GM23248 (cell line): Measurements from ENCODE around the gene ADGRV1. TPM values are rescaled to one million over a fixed set of nuclear protein-coding genes. Genes with fewer than 3 reads are reported as not detected.

Experiments
- DNase-seq: peaks from one replicate; pipeline ENCODE4 v3.0.0-alpha.2; 2015
- H2AFZ ChIP-seq: fragments of 200-600 bp; sonication (generic); 2 replicates; pipeline ENCODE4 v1.6.1; 2016; ENCODE audit warnings: antibody characterized with exemption
- H3F3A ChIP-seq: fragments of 200-600 bp; sonication (generic); 2 replicates; pipeline ENCODE4 v1.6.1; 2016; ENCODE audit warnings: mild to moderate bottlenecking, antibody characterized with exemption, mixed run types; ENCODE audit not compliant: insufficient read depth
- H3K27ac ChIP-seq: fragments of 200-600 bp; sonication (generic); 2 replicates; pipeline ENCODE4 v1.5.1; 2016; ENCODE audit warnings: mild to moderate bottlenecking
- H3K27me3 ChIP-seq: fragments of 200-600 bp; sonication (generic); replicated peaks from 2 replicates; pipeline ENCODE4 v1.6.1; 2016; ENCODE audit warnings: mild to moderate bottlenecking; ENCODE audit not compliant: insufficient read depth
- H3K36me3 ChIP-seq: fragments of 200-600 bp; sonication (generic); 2 replicates; pipeline ENCODE4 v1.6.1; 2016; ENCODE audit warnings: low read depth, mild to moderate bottlenecking
- H3K4me1 ChIP-seq: fragments of 200-600 bp; sonication (generic); 2 replicates; pipeline ENCODE4 v1.6.1; 2016; ENCODE audit warnings: mild to moderate bottlenecking; ENCODE audit not compliant: insufficient read depth
- H3K4me2 ChIP-seq: fragments of 200-600 bp; sonication (generic); one replicate; pipeline ENCODE4 v1.6.1; 2016; ENCODE audit warnings: mild to moderate bottlenecking; ENCODE audit not compliant: unreplicated experiment
- H3K4me3 ChIP-seq: fragments of 200-600 bp; sonication (generic); 2 replicates; pipeline ENCODE4 v1.5.1; 2016; ENCODE audit warnings: mild to moderate bottlenecking
- H3K79me2 ChIP-seq: fragments of 200-600 bp; sonication (generic); 2 replicates; pipeline ENCODE4 v1.6.1; 2016; ENCODE audit warnings: mild to moderate bottlenecking; ENCODE audit not compliant: insufficient read depth
- H3K9ac ChIP-seq: fragments of 200-600 bp; sonication (generic); 2 replicates; pipeline ENCODE4 v1.6.1; 2016; ENCODE audit warnings: mild to moderate bottlenecking
- H3K9me2 ChIP-seq: fragments of 200-600 bp; sonication (generic); 2 replicates; pipeline ENCODE4 v1.6.1; 2016; ENCODE audit warnings: mixed run types, mild to moderate bottlenecking, moderate library complexity; ENCODE audit not compliant: insufficient read depth
- H3K9me3 ChIP-seq: fragments of 200-600 bp; sonication (generic); one replicate; pipeline ENCODE4 v1.6.1; 2017; ENCODE audit warnings: low read depth
- H4K20me1 ChIP-seq: fragments of 200-600 bp; sonication (generic); 2 replicates; pipeline ENCODE4 v1.6.0; 2016; ENCODE audit not compliant: insufficient read depth
- EZH2 ChIP-seq: fragments of 200-600 bp; sonication (generic); IDR thresholded peaks from 2 replicates; pipeline ENCODE4 v1.6.1; 2018; ENCODE audit warnings: antibody characterized with exemption, mild to moderate bottlenecking; ENCODE audit not compliant: insufficient read depth, poor library complexity, severe bottlenecking
- EZH2phosphoT487 ChIP-seq: fragments of 200-600 bp; sonication (generic); IDR thresholded peaks from 2 replicates; pipeline ENCODE4 v1.6.1; 2018; ENCODE audit warnings: antibody characterized with exemption, moderate library complexity, mild to moderate bottlenecking, low read depth; ENCODE audit not compliant: insufficient read depth
- WGBS, 2 experiments: methylation state at CpG; one replicate each; pipeline ENCODE4 v1.1.6; 2015 to 2017; ENCODE audit warnings: low lambda C conversion rate in 2 of 2, low coverage in 1 of 2; ENCODE audit errors: missing lambda C conversion rate in 2 of 2; 5-methylcytosine and 5-hydroxymethylcytosine counted together
- in situ Hi-C: fragments of 300-500 bp; cut with MboI; formaldehyde crosslinking; loops from 2 replicates; pipeline ENCODE4 v1.15.0; 2020
- polyA plus RNA-seq: library from polyadenylated mRNA; unstranded; fragments of >200 nt; fragmentation: Nextera tagmentation; extraction: Ambion mirVana; gene quantifications from 2 replicates; pipeline ENCODE4 v1.2.1, GENCODE V29; 2016
- total RNA-seq: library from RNA; depleted of rRNA; stranded (reverse); fragments of >200 nt; shearing (Covaris generic); gene quantifications from 2 replicates; pipeline ENCODE4 v1.2.3, GENCODE V29; 2014; rRNA removed

Gene ADGRV1
- total and polyA plus RNA-seq, 2 experiments from 2014 or later: not detected

GRCh38 chr5:91212714-91213092 is 654.1 kb downstream of the ADGRV1 start:
- no peaks in the 10 kb centered on the region for H3K27me3 ChIP-seq
- in situ Hi-C loops: no loop called here

More at GRCh38 chr5:91212714-91213092, 654.1 kb downstream of the ADGRV1 start:
- Histone ChIP-seq H3K9ac (peak overlapping the region; percentile 71), H3K36me3 (no peaks in the 10 kb centered on the region), H2AFZ (peak overlapping the region; percentile 67), H3K4me1 (peaks cover 26% of the 10 kb centered on the region), H3K4me3 (peak overlapping the region; percentile 49), H3K9me3 (no peaks in the 10 kb centered on the region), H3F3A (peaks cover 29% of the 10 kb centered on the region), H4K20me1 (no peaks in the 10 kb centered on the region), H3K4me2 (peak overlapping the region; percentile 80), H3K79me2 (no peaks in the 10 kb centered on the region), H3K27ac (peak overlapping the region; percentile 92), H3K9me2 (no peaks in the 10 kb centered on the region)
- TF ChIP-seq EZH2phosphoT487: no peak
- no peak for TF ChIP-seq EZH2
- WGBS, 2 experiments: 0% methylated on average over 1 of the region's 1 CpG
- peak; percentile 95 for DNase-seq

Other genes with a start within 250 kb of the ADGRV1 start
- 9.5 and 28.3 TPM in 2 replicates for gene CETN3, start 149.0 kb upstream of the ADGRV1 start, total RNA-seq
- gene CETN3, start 149.0 kb upstream of the ADGRV1 start, polyA plus RNA-seq: 28.5 and 29.8 TPM in 2 replicates
- 3.7 and 4.8 TPM in 2 replicates for gene MBLAC2, start 84.0 kb upstream of the ADGRV1 start, total RNA-seq
- gene MBLAC2, start 84.0 kb upstream of the ADGRV1 start, polyA plus RNA-seq: 5.6 and 5.9 TPM in 2 replicates
- 1.5 and 8.8 TPM in 2 replicates for gene POLR3G, start 83.9 kb upstream of the ADGRV1 start, total RNA-seq
- gene POLR3G, start 83.9 kb upstream of the ADGRV1 start, polyA plus RNA-seq: 3.3 and 3.9 TPM in 2 replicates
- 18.7 and 20.1 TPM in 2 replicates for gene LYSMD3, start 29.2 kb upstream of the ADGRV1 start, total RNA-seq
- gene LYSMD3, start 29.2 kb upstream of the ADGRV1 start, polyA plus RNA-seq: 19.7 and 22.6 TPM in 2 replicates